NAMALWA (cell line): ENCODE data around the gene COL1A1.

Source experiments
- DNase-seq: peaks from one replicate; pipeline ENCODE4 v3.0.0-alpha.2; 2015; ENCODE audit warnings: low spot score

Gene COL1A1

GRCh38 chr17:50199803-50200456, 1.5 kb downstream of the COL1A1 start:
- peak; percentile 69 for DNase-seq

GRCh38 chr17:50199211-50199802, 2.1 kb downstream of the COL1A1 start:
- DNase-seq, result no peak

- DNase-seq, result peak; percentile 81
Observed at GRCh38 chr17:50198026-50198669, 3.3 kb downstream of the COL1A1 start.

GRCh38 chr17:50196826-50197225, 4.6 kb downstream of the COL1A1 start:
- DNase-seq, result no peak

GRCh38 chr17:50196036-50196435, 5.4 kb downstream of the COL1A1 start:
- no peak for DNase-seq

GRCh38 chr17:50194934-50195865, 6.2 kb downstream of the COL1A1 start:
- no peak for DNase-seq

GRCh38 chr17:50194140-50194933, 7.1 kb downstream of the COL1A1 start:
- DNase-seq, result no peak

GRCh38 chr17:50192618-50193291, 8.7 kb downstream of the COL1A1 start:
- DNase-seq, result no peak

- no peak for DNase-seq
Observed at GRCh38 chr17:50192144-50192617, 9.2 kb downstream of the COL1A1 start.

- DNase-seq, result no peak
Observed at GRCh38 chr17:50191359-50192143, 9.9 kb downstream of the COL1A1 start.

GRCh38 chr17:50190603-50191358, 10.7 kb downstream of the COL1A1 start:
- DNase-seq, result no peak

GRCh38 chr17:50190293-50190602, 11.2 kb downstream of the COL1A1 start:
- no peak for DNase-seq

- DNase-seq, result no peak
Observed at GRCh38 chr17:50189550-50190292, 11.7 kb downstream of the COL1A1 start.

- DNase-seq, result no peak
Observed at GRCh38 chr17:50188921-50189549, 12.4 kb downstream of the COL1A1 start.

GRCh38 chr17:50188531-50188920, 12.9 kb downstream of the COL1A1 start:
- no peak for DNase-seq

- no peak for DNase-seq
Observed at GRCh38 chr17:50187751-50188530, 13.5 kb downstream of the COL1A1 start.

GRCh38 chr17:50187394-50187725, 14.1 kb downstream of the COL1A1 start:
- no peak for DNase-seq
